ENCODE measurements around the gene SORCS3. TPM values are rescaled to one million over a fixed set of nuclear protein-coding genes. Genes with fewer than 3 reads are reported as not detected.

Gene SORCS3
- total and polyA plus RNA-seq, 10 of the 15 experiments (the other 5 are each of a cell fraction or from before 2014, with no cell fraction given) = 0.01 to 0.04 (median 0.02) TPM; not detected in 7

DNA sequence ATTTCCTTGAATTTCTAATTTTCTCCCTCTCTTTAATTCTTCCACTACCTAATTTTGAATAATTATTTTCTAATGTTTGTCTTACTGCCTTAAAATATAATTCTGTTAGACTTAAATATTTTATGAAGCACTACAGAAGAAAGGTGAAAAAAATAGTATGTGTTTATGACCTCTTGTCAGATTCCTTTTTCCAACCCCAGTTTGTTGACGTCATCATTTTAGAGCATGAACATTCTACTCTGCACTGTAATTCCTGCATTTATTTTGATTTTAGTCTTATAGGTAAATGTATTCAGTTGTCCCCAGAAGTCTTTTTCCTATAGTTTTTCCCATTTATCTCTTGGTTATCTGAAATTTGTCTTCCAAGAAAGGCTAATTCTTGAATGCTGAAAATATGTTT is 468.1 kb downstream of the SORCS3 start:
- no TSS peak for BruUV-seq (replicated peaks)
- Histone ChIP-seq H3K4me2 (ENCODE audit: control insufficient read depth, insufficient read depth) (no peak overlapping the region), H3K27ac (ENCODE audit: control insufficient read depth, insufficient read depth) (no peak overlapping the region), H4K20me1 (ENCODE audit: control insufficient read depth, insufficient read depth) (no peaks in the 10 kb centered on the region), H3K9ac (ENCODE audit: control insufficient read depth, insufficient read depth, low read length) (no peak overlapping the region), H3K9me3 (replicated peaks; ENCODE audit: control insufficient read depth, insufficient read depth, low read length) (no peaks in the 10 kb centered on the region), H3K4me3 (no peak overlapping the region), H3K79me2 (ENCODE audit: control insufficient read depth, insufficient read depth, low read length) (no peaks in the 10 kb centered on the region), H3K27me3 (replicated peaks in 1 of 2; ENCODE audit: control insufficient read depth in 2 of 2, insufficient read depth in 2 of 2, low read length in 1 of 2) (no peaks in the 10 kb centered on the region), H3K4me1 (ENCODE audit: control insufficient read depth, insufficient read depth, low read length) (no peaks in the 10 kb centered on the region), H2AFZ (ENCODE audit: control insufficient read depth, low read depth, low read length) (no peak overlapping the region), H3K36me3 (ENCODE audit: control insufficient read depth in 2 of 2, insufficient read depth in 2 of 2, low read length in 1 of 2) (no peaks in the 10 kb centered on the region)
- TF ChIP-seq TCF7 (IDR thresholded peaks at IDR 0.05; ENCODE audit: borderline replicate concordance) (no peak), ZNF384 (IDR thresholded peaks at IDR 0.05; ENCODE audit: borderline replicate concordance, low read depth, low read length) (no peak), KLF5 (IDR thresholded peaks at IDR 0.05; ENCODE audit: partially characterized antibody) (no peak)
- ChIA-PET CTCF (no interaction called here), POLR2A (no interaction called here), RAD21 (ENCODE audit: unreplicated experiment) (no interaction called here), SMC1A (ENCODE audit: uncharacterized antibody, unreplicated experiment) (no interaction called here)
- intact Hi-C loops (cut with micrococcal nuclease; ENCODE audit: unreplicated experiment) (no loop called here), in situ Hi-C loops (cut with MboI) (no loop called here)
- FAIRE-seq (no peak), DNase-seq (ENCODE audit: low read depth, low spot score) (no peak), ATAC-seq (no peak)
- 61% methylated on average over 1 of the region's 1 CpG for WGBS (ENCODE audit: insufficient coverage, insufficient replicate concordance, low lambda C conversion rate, missing lambda C conversion rate)

DNA sequence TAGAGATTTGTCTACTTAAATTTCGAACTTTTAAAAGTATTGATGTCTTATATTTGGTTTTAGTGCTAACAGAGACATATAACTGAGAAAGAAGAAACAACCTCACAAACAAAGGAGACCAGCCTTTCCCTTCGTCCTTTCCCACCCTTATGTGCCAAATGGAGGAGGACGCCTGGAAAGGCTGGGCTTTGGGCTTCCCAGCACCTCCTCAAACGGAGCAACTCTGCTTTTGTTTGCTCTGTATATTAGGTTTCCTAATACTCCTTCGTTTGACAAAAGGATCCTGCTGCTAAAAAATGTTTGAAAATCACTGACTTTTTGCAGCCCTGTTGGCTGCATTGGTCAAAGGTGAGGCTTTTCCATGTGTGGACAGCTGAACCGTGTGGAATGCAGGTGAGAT is 471.8 kb downstream of the SORCS3 start:
- Histone ChIP-seq H4K20me1 (ENCODE audit: control insufficient read depth, insufficient read depth) (no peaks in the 10 kb centered on the region), H3K4me3 (no peak overlapping the region), H2AFZ (ENCODE audit: control insufficient read depth, low read depth, low read length) (no peak overlapping the region), H3K4me1 (ENCODE audit: control insufficient read depth, insufficient read depth, low read length) (no peaks in the 10 kb centered on the region), H3K9ac (ENCODE audit: control insufficient read depth, insufficient read depth, low read length) (no peak overlapping the region), H3K36me3 (ENCODE audit: control insufficient read depth in 2 of 2, insufficient read depth in 2 of 2, low read length in 1 of 2) (no peaks in the 10 kb centered on the region), H3K4me2 (ENCODE audit: control insufficient read depth, insufficient read depth) (no peak overlapping the region), H3K27ac (ENCODE audit: control insufficient read depth, insufficient read depth) (no peak overlapping the region), H3K79me2 (ENCODE audit: control insufficient read depth, insufficient read depth, low read length) (no peaks in the 10 kb centered on the region), H3K27me3 (replicated peaks in 1 of 2; ENCODE audit: control insufficient read depth in 2 of 2, insufficient read depth in 2 of 2, low read length in 1 of 2) (no peaks in the 10 kb centered on the region), H3K9me3 (replicated peaks; ENCODE audit: control insufficient read depth, insufficient read depth, low read length) (no peaks in the 10 kb centered on the region)
- DNase-seq (ENCODE audit: low read depth, low spot score) (no peak), ATAC-seq (no peak), FAIRE-seq (no peak)
- POLR2A ChIA-PET = no interaction called here
- no TSS peak for BruUV-seq (replicated peaks)
- SMC1A ChIA-PET (ENCODE audit: uncharacterized antibody, unreplicated experiment) = no interaction called here
- in situ Hi-C loops (cut with MboI) = no loop called here
- 0% methylated on average over 6 of the region's 6 CpGs for WGBS (ENCODE audit: insufficient coverage, insufficient replicate concordance, low lambda C conversion rate, missing lambda C conversion rate)
- RAD21 ChIA-PET (ENCODE audit: unreplicated experiment) = no interaction called here
- intact Hi-C loops (cut with micrococcal nuclease; ENCODE audit: unreplicated experiment) = no loop called here
- CTCF ChIA-PET = no interaction called here
- TF ChIP-seq POLR2AphosphoS5 (IDR thresholded peaks at IDR 0.05; ENCODE audit: low read length) (no peak), RUNX3 (IDR thresholded peaks at IDR 0.05; ENCODE audit: low read length) (no peak), HDAC6 (IDR thresholded peaks at IDR 0.05; ENCODE audit: unreplicated experiment) (no peak), ZNF207 (IDR thresholded peaks at IDR 0.05; ENCODE audit: borderline replicate concordance) (no peak), BHLHE40 (IDR thresholded peaks at IDR 0.05; ENCODE audit: borderline replicate concordance in 1 of 2, low read depth in 2 of 2, low read length in 1 of 2) (no peak), BACH1 (IDR thresholded peaks at IDR 0.05; ENCODE audit: borderline replicate concordance) (no peak)
- TF ChIP-seq, protein P1, sequence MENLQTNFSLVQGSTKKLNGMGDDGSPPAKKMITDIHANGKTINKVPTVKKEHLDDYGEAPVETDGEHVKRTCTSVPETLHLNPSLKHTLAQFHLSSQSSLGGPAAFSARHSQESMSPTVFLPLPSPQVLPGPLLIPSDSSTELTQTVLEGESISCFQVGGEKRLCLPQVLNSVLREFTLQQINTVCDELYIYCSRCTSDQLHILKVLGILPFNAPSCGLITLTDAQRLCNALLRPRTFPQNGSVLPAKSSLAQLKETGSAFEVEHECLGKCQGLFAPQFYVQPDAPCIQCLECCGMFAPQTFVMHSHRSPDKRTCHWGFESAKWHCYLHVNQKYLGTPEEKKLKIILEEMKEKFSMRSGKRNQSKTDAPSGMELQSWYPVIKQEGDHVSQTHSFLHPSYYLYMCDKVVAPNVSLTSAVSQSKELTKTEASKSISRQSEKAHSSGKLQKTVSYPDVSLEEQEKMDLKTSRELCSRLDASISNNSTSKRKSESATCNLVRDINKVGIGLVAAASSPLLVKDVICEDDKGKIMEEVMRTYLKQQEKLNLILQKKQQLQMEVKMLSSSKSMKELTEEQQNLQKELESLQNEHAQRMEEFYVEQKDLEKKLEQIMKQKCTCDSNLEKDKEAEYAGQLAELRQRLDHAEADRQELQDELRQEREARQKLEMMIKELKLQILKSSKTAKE (IDR thresholded peaks at IDR 0.05; ENCODE audit: low read depth, poor library complexity, severe bottlenecking) = no peak
- TF ChIP-seq, protein P2, sequence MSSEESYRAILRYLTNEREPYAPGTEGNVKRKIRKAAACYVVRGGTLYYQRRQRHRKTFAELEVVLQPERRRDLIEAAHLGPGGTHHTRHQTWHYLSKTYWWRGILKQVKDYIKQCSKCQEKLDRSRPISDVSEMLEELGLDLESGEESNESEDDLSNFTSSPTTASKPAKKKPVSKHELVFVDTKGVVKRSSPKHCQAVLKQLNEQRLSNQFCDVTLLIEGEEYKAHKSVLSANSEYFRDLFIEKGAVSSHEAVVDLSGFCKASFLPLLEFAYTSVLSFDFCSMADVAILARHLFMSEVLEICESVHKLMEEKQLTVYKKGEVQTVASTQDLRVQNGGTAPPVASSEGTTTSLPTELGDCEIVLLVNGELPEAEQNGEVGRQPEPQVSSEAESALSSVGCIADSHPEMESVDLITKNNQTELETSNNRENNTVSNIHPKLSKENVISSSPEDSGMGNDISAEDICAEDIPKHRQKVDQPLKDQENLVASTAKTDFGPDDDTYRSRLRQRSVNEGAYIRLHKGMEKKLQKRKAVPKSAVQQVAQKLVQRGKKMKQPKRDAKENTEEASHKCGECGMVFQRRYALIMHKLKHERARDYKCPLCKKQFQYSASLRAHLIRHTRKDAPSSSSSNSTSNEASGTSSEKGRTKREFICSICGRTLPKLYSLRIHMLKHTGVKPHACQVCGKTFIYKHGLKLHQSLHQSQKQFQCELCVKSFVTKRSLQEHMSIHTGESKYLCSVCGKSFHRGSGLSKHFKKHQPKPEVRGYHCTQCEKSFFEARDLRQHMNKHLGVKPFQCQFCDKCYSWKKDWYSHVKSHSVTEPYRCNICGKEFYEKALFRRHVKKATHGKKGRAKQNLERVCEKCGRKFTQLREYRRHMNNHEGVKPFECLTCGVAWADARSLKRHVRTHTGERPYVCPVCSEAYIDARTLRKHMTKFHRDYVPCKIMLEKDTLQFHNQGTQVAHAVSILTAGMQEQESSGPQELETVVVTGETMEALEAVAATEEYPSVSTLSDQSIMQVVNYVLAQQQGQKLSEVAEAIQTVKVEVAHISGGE (CRISPR knock-in tag; IDR thresholded peaks at IDR 0.05) = no peak
- TF ChIP-seq, protein P3, sequence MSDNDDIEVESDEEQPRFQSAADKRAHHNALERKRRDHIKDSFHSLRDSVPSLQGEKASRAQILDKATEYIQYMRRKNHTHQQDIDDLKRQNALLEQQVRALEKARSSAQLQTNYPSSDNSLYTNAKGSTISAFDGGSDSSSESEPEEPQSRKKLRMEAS (IDR thresholded peaks at IDR 0.05; ENCODE audit: low read depth, low read length) = no peak

All from GM12878 (cell line).